Peyer's patch (tissue), 4 donors: ENCODE measurements around the gene NTN3.

Source experiments
- POLR2A ChIP-seq, 2 donors: fragments of 450-650 bp; IDR thresholded peaks; one replicate each; pipeline ENCODE4 v1.5.1; 2017; ENCODE audit warnings: antibody characterized with exemption in 2 of 2, mild to moderate bottlenecking in 2 of 2, moderate library complexity in 2 of 2
- TF ChIP-seq, protein P1 (sequence below), 6 experiments: fragments of 450-650 bp in 4 of 6; fragments of 200-600 bp in 2 of 6; sonication (generic) in 1 of 6; IDR thresholded peaks; one replicate each; pipeline ENCODE4 v1.5.1; 2017 to 2019; ENCODE audit warnings: antibody characterized with exemption in 6 of 6, mild to moderate bottlenecking in 3 of 6, moderate library complexity in 1 of 6

DNA sequence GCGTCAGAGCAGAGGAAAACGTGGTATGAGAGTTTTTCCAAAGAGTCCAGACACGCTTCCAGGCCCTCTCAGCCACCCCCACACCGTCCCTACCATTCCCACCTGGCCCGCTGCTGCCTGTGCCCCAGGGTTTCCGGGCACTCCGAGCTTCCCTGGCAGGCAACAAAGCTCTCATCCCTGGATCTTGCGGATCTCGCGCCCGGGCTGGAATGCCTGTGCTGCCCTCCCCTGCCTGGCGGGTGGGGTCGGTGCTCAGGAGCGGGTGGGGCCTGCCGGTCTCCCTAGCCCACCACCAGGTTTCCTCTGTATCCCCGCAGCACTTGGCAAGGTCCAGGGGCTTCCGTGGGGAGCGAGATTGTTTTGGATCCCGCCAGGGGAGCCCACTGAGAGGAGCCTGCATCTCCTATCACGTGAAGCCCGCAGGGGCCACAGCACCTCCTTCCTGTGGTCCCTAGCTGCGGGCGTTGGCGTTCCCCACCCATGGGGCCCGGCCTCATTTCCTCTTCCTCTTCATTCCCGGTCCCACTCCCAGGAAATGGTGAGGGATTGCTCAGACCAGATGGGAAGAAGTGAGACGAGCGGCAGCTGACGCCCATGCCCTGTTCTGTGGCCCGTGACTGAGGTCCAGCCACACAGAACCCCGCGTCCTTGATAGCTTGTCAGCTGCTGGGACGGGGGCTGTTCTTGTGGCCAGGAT lies 14.9 kb downstream of the NTN3 start:
- TF ChIP-seq, protein P1, sequence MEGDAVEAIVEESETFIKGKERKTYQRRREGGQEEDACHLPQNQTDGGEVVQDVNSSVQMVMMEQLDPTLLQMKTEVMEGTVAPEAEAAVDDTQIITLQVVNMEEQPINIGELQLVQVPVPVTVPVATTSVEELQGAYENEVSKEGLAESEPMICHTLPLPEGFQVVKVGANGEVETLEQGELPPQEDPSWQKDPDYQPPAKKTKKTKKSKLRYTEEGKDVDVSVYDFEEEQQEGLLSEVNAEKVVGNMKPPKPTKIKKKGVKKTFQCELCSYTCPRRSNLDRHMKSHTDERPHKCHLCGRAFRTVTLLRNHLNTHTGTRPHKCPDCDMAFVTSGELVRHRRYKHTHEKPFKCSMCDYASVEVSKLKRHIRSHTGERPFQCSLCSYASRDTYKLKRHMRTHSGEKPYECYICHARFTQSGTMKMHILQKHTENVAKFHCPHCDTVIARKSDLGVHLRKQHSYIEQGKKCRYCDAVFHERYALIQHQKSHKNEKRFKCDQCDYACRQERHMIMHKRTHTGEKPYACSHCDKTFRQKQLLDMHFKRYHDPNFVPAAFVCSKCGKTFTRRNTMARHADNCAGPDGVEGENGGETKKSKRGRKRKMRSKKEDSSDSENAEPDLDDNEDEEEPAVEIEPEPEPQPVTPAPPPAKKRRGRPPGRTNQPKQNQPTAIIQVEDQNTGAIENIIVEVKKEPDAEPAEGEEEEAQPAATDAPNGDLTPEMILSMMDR (IDR thresholded peaks at IDR 0.05): no peak
- TF ChIP-seq POLR2A (IDR thresholded peaks at IDR 0.05): no peak
